Mesothelial cell of epicardium (in vitro differentiated cells): ENCODE data around the gene CXCL17. TPM values are rescaled to one million over a fixed set of nuclear protein-coding genes. Genes with fewer than 3 reads are reported as not detected.

Source experiments
- DNase-seq, 2 experiments: peaks; one replicate each; pipeline ENCODE4 v3.0.0; 2021; ENCODE audit warnings: low spot score in 2 of 2; ENCODE audit not compliant: unreplicated experiment in 2 of 2
- H3K27ac Mint-ChIP-seq: 2 replicates; pipeline ENCODE4 v1.8.0; 2021; ENCODE audit warnings: mixed read lengths
- H3K27me3 Mint-ChIP-seq: 2 replicates; pipeline ENCODE4 v1.8.0; 2021; ENCODE audit warnings: low read depth, mixed read lengths
- H3K36me3 Mint-ChIP-seq: 2 replicates; pipeline ENCODE4 v1.8.0; 2021; ENCODE audit warnings: mixed read lengths
- H3K4me1 Mint-ChIP-seq: 2 replicates; pipeline ENCODE4 v1.8.0; 2021; ENCODE audit warnings: mixed read lengths
- H3K4me3 Mint-ChIP-seq: 2 replicates; pipeline ENCODE4 v1.8.0; 2021; ENCODE audit warnings: mild to moderate bottlenecking, moderate library complexity, mixed read lengths
- H3K9me3 Mint-ChIP-seq: 2 replicates; pipeline ENCODE4 v1.8.0; 2021; ENCODE audit warnings: mixed read lengths
- CTCF ChIP-seq: fragments of 200-600 bp; sonication (generic); IDR thresholded peaks from one replicate; pipeline ENCODE4 v1.5.0; 2021; ENCODE audit warnings: antibody characterized with exemption; ENCODE audit not compliant: unreplicated experiment
- total RNA-seq: library from RNA; stranded (reverse); gene quantifications from 3 replicates; pipeline ENCODE4 v1.2.1, GENCODE V29; 2021

The CXCL17 gene
- total RNA-seq, 1 donor from 2014 or later, result not detected

GRCh38 chr19:42469311-42470235 is 26.8 kb upstream of the CXCL17 start:
- no peaks in the 10 kb centered on the region for H3K36me3 Mint-ChIP-seq

GRCh38 chr19:42468273-42468796 is 25.6 kb upstream of the CXCL17 start:
- Mint-ChIP-seq H3K27ac (no peak overlapping the region), H3K4me1 (peaks cover 12% of the 10 kb centered on the region), H3K9me3 (no peaks in the 10 kb centered on the region), H3K36me3 (no peaks in the 10 kb centered on the region), H3K27me3 (peaks cover 8% of the 10 kb centered on the region), H3K4me3 (no peak overlapping the region)
- no peak for DNase-seq
- TF ChIP-seq CTCF, result no peak

More at GRCh38 chr19:42469311-42470235, 26.8 kb upstream of the CXCL17 start:
- Mint-ChIP-seq H3K27ac (no peak overlapping the region), H3K27me3 (peaks cover 12% of the 10 kb centered on the region), H3K4me1 (peaks cover 13% of the 10 kb centered on the region), H3K9me3 (no peaks in the 10 kb centered on the region), H3K4me3 (no peak overlapping the region)
- DNase-seq, result no peak
- no peak for TF ChIP-seq CTCF

DNA sequence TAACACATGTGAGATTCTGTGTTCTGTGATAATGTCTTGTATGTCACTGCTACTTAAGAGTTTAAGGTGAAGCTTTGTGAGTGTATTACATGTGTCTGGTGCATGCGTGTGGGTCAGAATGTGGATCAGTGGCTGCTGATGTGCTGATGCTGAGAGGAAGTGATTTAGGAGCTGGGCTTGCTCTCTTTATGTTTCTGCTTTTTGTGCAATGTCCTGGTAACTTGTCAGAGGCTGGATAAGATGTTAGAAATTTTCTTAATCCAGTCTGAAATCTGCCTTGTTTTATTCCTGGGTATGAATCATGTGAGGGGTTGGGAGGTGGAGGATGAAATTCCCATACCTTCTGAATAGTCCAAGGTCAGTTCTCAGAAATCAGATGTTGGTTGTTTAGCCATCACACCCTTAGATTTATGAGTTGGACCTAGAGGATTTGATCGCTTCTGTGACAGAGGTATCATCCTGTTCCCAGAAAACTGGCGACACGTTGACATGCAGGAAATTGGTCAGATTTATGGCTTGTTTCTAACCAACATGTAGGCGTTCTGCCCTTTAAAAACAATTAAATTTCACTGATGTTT is 24.5 kb upstream of the CXCL17 start:
- Mint-ChIP-seq H3K4me3 (no peak overlapping the region), H3K27me3 (no peaks in the 10 kb centered on the region), H3K4me1 (peaks cover 12% of the 10 kb centered on the region), H3K27ac (no peak overlapping the region), H3K36me3 (no peaks in the 10 kb centered on the region), H3K9me3 (no peaks in the 10 kb centered on the region)
- TF ChIP-seq CTCF, result no peak
- no peak for DNase-seq

DNA sequence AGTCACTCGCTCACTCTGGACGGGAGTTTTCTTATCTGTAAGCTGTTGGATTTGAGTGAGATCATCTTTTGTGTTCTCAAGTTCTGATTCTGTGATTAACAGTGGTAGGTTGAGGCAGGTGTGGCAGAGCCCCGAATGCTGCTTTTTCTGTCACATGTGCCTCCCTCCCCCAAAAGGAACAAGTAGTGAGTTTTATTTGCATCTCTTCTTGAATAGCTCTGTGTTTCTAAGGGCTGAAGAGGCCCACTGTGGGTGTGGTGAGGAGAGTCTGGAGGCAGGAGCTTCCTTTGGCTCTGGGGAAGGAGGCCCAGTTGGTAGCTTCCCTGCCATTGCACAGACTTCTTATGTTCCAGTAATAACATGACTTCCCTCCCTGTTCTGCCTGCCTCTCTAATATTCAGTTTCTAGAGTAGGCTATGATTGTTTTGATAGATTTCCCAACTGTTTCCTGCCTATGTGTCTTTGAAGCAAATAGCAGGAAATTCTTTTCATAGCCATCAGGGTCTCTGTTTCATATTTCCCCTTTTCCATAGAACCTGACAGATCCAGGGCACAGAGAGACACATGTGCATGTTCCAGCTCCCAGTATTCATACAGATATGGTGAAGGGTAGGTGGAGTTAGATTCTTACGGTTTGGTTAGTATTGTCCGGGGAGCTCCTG is 23.9 kb upstream of the CXCL17 start:
- no peak overlapping the region for H3K27ac Mint-ChIP-seq
- H3K27me3 Mint-ChIP-seq, result no peaks in the 10 kb centered on the region

More for the DNA sequence above, 23.9 kb upstream of the CXCL17 start:
- no peaks in the 10 kb centered on the region for H3K36me3 Mint-ChIP-seq
- DNase-seq, result no peak
- no peak for TF ChIP-seq CTCF
- no peak overlapping the region for H3K4me3 Mint-ChIP-seq
- H3K4me1 Mint-ChIP-seq, result peaks cover 12% of the 10 kb centered on the region
- no peaks in the 10 kb centered on the region for H3K9me3 Mint-ChIP-seq
